KMS-11 (cell line): Measurements from ENCODE around the gene AKNA.
A peak's percentile ranks its signal among the peaks of the same experiment; 100 is the strongest.

Experiments used
- H2AFZ ChIP-seq: fragments of 200-600 bp; sonication (generic); 2 replicates; pipeline ENCODE4 v1.6.1; 2016; ENCODE audit warnings: antibody characterized with exemption, mixed run types, low read depth
- H3K27ac ChIP-seq: fragments of 200-600 bp; sonication (generic); 2 replicates; pipeline ENCODE4 v1.6.1; 2016; ENCODE audit warnings: mild to moderate bottlenecking, mixed run types
- H3K27me3 ChIP-seq: fragments of 200-600 bp; sonication (generic); 2 replicates; pipeline ENCODE4 v1.6.1; 2017; ENCODE audit warnings: mild to moderate bottlenecking, low read depth, mixed run types, moderate library complexity; ENCODE audit not compliant: insufficient read depth
- H3K36me3 ChIP-seq: fragments of 200-600 bp; sonication (generic); 2 replicates; pipeline ENCODE4 v1.6.1; 2017; ENCODE audit warnings: mild to moderate bottlenecking, mixed run types; ENCODE audit not compliant: insufficient read depth
- H3K4me1 ChIP-seq: fragments of 200-600 bp; sonication (generic); 2 replicates; pipeline ENCODE4 v1.6.1; 2016; ENCODE audit warnings: mild to moderate bottlenecking, low read depth, mixed run types; ENCODE audit not compliant: poor library complexity, severe bottlenecking
- H3K4me2 ChIP-seq: fragments of 200-600 bp; sonication (generic); 2 replicates; pipeline ENCODE4 v1.7.0; 2016; ENCODE audit warnings: mild to moderate bottlenecking, mixed run types
- H3K4me3 ChIP-seq: fragments of 200-600 bp; sonication (generic); IDR thresholded peaks from 2 replicates; pipeline ENCODE4 v1.6.1; 2017; ENCODE audit warnings: low read depth, low read length, mixed read lengths; ENCODE audit not compliant: insufficient read depth
- H3K79me2 ChIP-seq: fragments of 200-600 bp; sonication (generic); 2 replicates; pipeline ENCODE4 v1.6.1; 2016; ENCODE audit warnings: low read depth, mixed run types; ENCODE audit not compliant: insufficient read depth
- H3K9ac ChIP-seq: fragments of 200-600 bp; sonication (generic); 2 replicates; pipeline ENCODE4 v1.6.1; 2016; ENCODE audit warnings: mild to moderate bottlenecking, mixed run types
- H4K20me1 ChIP-seq: fragments of 200-600 bp; sonication (generic); 2 replicates; pipeline ENCODE4 v1.6.1; 2016; ENCODE audit warnings: mild to moderate bottlenecking, mixed run types; ENCODE audit not compliant: insufficient read depth
- TF ChIP-seq, protein P1 (sequence below): fragments of 200-600 bp; sonication (generic); conservative IDR thresholded peaks from 2 replicates; pipeline ENCODE4 v1.6.1; 2017; ENCODE audit warnings: low read depth, mild to moderate bottlenecking, antibody characterized with exemption, low read length, moderate library complexity, mixed read lengths

AKNA gene

GRCh38 chr9:114382699-114383520, 4.9 kb downstream of the AKNA start:
- no peak overlapping the region for H2AFZ ChIP-seq
- H3K36me3 ChIP-seq, result peaks cover 7% of the 10 kb centered on the region; the same call in 1 of the 2 replicates
- TF ChIP-seq, protein P1, sequence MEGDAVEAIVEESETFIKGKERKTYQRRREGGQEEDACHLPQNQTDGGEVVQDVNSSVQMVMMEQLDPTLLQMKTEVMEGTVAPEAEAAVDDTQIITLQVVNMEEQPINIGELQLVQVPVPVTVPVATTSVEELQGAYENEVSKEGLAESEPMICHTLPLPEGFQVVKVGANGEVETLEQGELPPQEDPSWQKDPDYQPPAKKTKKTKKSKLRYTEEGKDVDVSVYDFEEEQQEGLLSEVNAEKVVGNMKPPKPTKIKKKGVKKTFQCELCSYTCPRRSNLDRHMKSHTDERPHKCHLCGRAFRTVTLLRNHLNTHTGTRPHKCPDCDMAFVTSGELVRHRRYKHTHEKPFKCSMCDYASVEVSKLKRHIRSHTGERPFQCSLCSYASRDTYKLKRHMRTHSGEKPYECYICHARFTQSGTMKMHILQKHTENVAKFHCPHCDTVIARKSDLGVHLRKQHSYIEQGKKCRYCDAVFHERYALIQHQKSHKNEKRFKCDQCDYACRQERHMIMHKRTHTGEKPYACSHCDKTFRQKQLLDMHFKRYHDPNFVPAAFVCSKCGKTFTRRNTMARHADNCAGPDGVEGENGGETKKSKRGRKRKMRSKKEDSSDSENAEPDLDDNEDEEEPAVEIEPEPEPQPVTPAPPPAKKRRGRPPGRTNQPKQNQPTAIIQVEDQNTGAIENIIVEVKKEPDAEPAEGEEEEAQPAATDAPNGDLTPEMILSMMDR, result no peak
- peak overlapping the region; percentile 95 for H3K27ac ChIP-seq
- H3K9ac ChIP-seq, result no peak overlapping the region
- H3K4me2 ChIP-seq, result peak overlapping the region; percentile 91; the same call in 1 of the 2 replicates
- peaks cover 46% of the 10 kb centered on the region for H3K4me1 ChIP-seq
- no peaks in the 10 kb centered on the region for H3K27me3 ChIP-seq
- no peak overlapping the region for H3K4me3 ChIP-seq
- peaks cover 95% of the 10 kb centered on the region for H3K79me2 ChIP-seq
- H4K20me1 ChIP-seq, result no peaks in the 10 kb centered on the region

DNA sequence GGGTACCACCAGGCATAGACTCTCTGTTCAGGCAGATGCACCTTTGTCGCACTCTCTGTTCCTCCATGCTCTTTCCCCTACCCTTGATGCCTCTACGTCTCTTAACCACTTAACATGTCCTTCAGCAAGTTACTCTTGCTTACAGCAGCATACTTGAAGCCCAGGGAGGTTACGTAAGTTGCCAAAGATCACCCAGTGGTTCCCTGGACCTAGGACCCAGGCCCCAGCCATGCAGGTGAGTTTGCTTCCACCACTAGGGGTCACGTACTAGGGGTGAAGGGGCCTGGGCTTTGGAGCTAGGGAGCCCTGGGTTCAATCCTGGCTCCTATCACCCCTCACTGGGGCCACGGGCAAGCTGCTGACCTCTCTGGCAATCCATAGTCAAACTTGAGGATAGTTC, 8.9 kb downstream of the AKNA start:
- H4K20me1 ChIP-seq, result no peaks in the 10 kb centered on the region
- H3K4me3 ChIP-seq, result no peak overlapping the region
- H3K27ac ChIP-seq, result no peak overlapping the region
- H3K4me1 ChIP-seq, result peaks cover 40% of the 10 kb centered on the region
- H3K79me2 ChIP-seq, result peaks cover 62% of the 10 kb centered on the region
- no peak overlapping the region for H2AFZ ChIP-seq
- H3K4me2 ChIP-seq, result no peak overlapping the region
- H3K36me3 ChIP-seq, result peaks cover 7% of the 10 kb centered on the region; the same call in 1 of the 2 replicates
- no peak overlapping the region for H3K9ac ChIP-seq
- TF ChIP-seq, protein P1, result no peak
- no peaks in the 10 kb centered on the region for H3K27me3 ChIP-seq

DNA sequence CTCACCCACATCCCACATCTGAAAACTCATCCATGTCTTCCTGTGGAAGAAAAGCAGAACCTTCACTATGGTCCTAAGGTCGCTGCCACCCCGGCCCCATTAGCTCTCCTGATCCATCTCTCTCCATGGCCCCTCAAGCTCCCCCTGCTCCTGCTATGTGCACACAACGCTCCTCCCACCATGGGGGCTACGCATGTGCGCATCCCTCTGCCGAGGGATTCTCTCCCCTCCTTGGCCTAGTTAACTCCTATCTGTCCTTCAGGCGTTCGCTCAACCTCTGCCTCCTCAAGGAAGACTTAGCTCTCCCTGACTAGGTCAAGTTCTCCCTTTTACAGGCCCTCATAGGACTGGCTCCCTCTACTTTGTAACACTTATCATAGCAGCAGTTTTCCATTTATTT, 9.8 kb downstream of the AKNA start:
- peaks cover 40% of the 10 kb centered on the region for H3K4me1 ChIP-seq
- H4K20me1 ChIP-seq, result no peaks in the 10 kb centered on the region
- H3K4me2 ChIP-seq, result no peak overlapping the region
- TF ChIP-seq, protein P1, result no peak
- peaks cover 7% of the 10 kb centered on the region; the same call in 1 of the 2 replicates for H3K36me3 ChIP-seq
- H3K9ac ChIP-seq, result no peak overlapping the region
- H3K79me2 ChIP-seq, result peaks cover 53% of the 10 kb centered on the region
- H3K27ac ChIP-seq, result no peak overlapping the region
- H3K27me3 ChIP-seq, result no peaks in the 10 kb centered on the region
- H3K4me3 ChIP-seq, result no peak overlapping the region
- no peak overlapping the region for H2AFZ ChIP-seq

- H3K27me3 ChIP-seq, result no peaks in the 10 kb centered on the region
- H4K20me1 ChIP-seq, result no peaks in the 10 kb centered on the region
- peaks cover 41% of the 10 kb centered on the region for H3K79me2 ChIP-seq
- no peak overlapping the region for H3K4me2 ChIP-seq
- no peak overlapping the region for H3K4me3 ChIP-seq
- H3K9ac ChIP-seq, result no peak overlapping the region
- H3K36me3 ChIP-seq, result peaks cover 7% of the 10 kb centered on the region; the same call in 1 of the 2 replicates
- TF ChIP-seq, protein P1, result no peak
- peaks cover 41% of the 10 kb centered on the region for H3K4me1 ChIP-seq
- no peak overlapping the region for H2AFZ ChIP-seq
- H3K27ac ChIP-seq, result no peak overlapping the region
These were observed 11.0 kb downstream of the AKNA start for GRCh38 chr9:114376586-114377445.
